Karpas-422 (cell line): Measurements from ENCODE around the gene SPI1. TPM values are rescaled to one million over a fixed set of nuclear protein-coding genes. Genes with fewer than 3 reads are reported as not detected.

Experiments used
- DNase-seq: peaks from one replicate; pipeline ENCODE4 v3.0.0-alpha.2; 2015
- H2AFZ ChIP-seq: fragments of 200-600 bp; sonication (generic); 2 replicates; pipeline ENCODE4 v1.6.1; 2014; ENCODE audit warnings: antibody characterized with exemption, low read length, mixed read lengths
- H3K27ac ChIP-seq: fragments of 200-600 bp; sonication (generic); 2 replicates; pipeline ENCODE4 v1.5.1; 2014; ENCODE audit warnings: mild to moderate bottlenecking, low read length, moderate library complexity
- H3K27me3 ChIP-seq: fragments of 200-600 bp; sonication (generic); 2 replicates; pipeline ENCODE4 v1.6.1; 2014; ENCODE audit warnings: low read length, mixed read lengths
- H3K36me3 ChIP-seq: fragments of 200-600 bp; sonication (generic); 2 replicates; pipeline ENCODE4 v1.6.1; 2014; ENCODE audit warnings: low read length, mixed read lengths; ENCODE audit not compliant: insufficient read depth
- H3K4me1 ChIP-seq: fragments of 200-600 bp; sonication (generic); 2 replicates; pipeline ENCODE4 v1.6.1; 2014; ENCODE audit warnings: mild to moderate bottlenecking, low read length, mixed read lengths
- H3K4me2 ChIP-seq: fragments of 200-600 bp; sonication (generic); 2 replicates; pipeline ENCODE4 v1.6.1; 2014; ENCODE audit warnings: low read length, low read depth, mild to moderate bottlenecking; ENCODE audit not compliant: poor library complexity, severe bottlenecking
- H3K4me3 ChIP-seq: fragments of 200-600 bp; sonication (generic); 2 replicates; pipeline ENCODE4 v1.5.1; 2014; ENCODE audit warnings: mild to moderate bottlenecking, antibody characterized with exemption, low read length, mixed read lengths
- H3K79me2 ChIP-seq: fragments of 200-600 bp; sonication (generic); 2 replicates; pipeline ENCODE4 v1.6.1; 2014; ENCODE audit warnings: mild to moderate bottlenecking, low read length, mixed read lengths
- H3K9ac ChIP-seq: fragments of 200-600 bp; sonication (generic); 2 replicates; pipeline ENCODE4 v1.6.0; 2014; ENCODE audit warnings: low read length
- H3K9me2 ChIP-seq: fragments of 200-600 bp; sonication (generic), shearing (Covaris generic); replicated peaks from 2 replicates; pipeline ENCODE4 v1.6.0; 2014; ENCODE audit warnings: mild to moderate bottlenecking, low read length, moderate library complexity; ENCODE audit not compliant: insufficient read depth
- H3K9me3 ChIP-seq: fragments of 300-700, 200-600 bp; sonication (generic); 2 replicates; pipeline ENCODE4 v1.6.1; 2014; ENCODE audit warnings: low read length, mixed read lengths
- H4K20me1 ChIP-seq: fragments of 200-600 bp; sonication (generic); 2 replicates; pipeline ENCODE4 v1.6.1; 2014; ENCODE audit warnings: mild to moderate bottlenecking, antibody characterized with exemption, low read length, low read depth; ENCODE audit not compliant: insufficient read depth
- total RNA-seq: library from RNA; depleted of rRNA; stranded (reverse); fragments of >200 nt; shearing (Covaris generic); gene quantifications from 2 replicates; pipeline ENCODE4 v1.2.3, GENCODE V29; 2014; ENCODE audit warnings: low replicate concordance

Gene SPI1
- total RNA-seq, 1 experiment from 2014 or later = 114 TPM

GRCh38 chr11:47348131-47348802 is 30.1 kb downstream of the SPI1 start:
- H3K9me2 ChIP-seq = no peaks in the 10 kb centered on the region
- no peak overlapping the region for H2AFZ ChIP-seq
- H3K9ac ChIP-seq = no peak overlapping the region
- H3K27ac ChIP-seq = no peak overlapping the region
- H3K9me3 ChIP-seq = no peaks in the 10 kb centered on the region
- H3K79me2 ChIP-seq = no peaks in the 10 kb centered on the region
- no peaks in the 10 kb centered on the region for H3K27me3 ChIP-seq
- H3K4me2 ChIP-seq = no peak overlapping the region
- H3K4me3 ChIP-seq = no peak overlapping the region
- no peaks in the 10 kb centered on the region for H3K36me3 ChIP-seq
- peaks cover 8% of the 10 kb centered on the region for H3K4me1 ChIP-seq
- H4K20me1 ChIP-seq = no peaks in the 10 kb centered on the region
- DNase-seq = no peak

- H3K27me3 ChIP-seq = no peaks in the 10 kb centered on the region
- H3K27ac ChIP-seq = no peak overlapping the region
- no peak overlapping the region for H2AFZ ChIP-seq
- DNase-seq = no peak
- no peaks in the 10 kb centered on the region for H3K9me3 ChIP-seq
- no peaks in the 10 kb centered on the region for H3K36me3 ChIP-seq
- no peaks in the 10 kb centered on the region for H4K20me1 ChIP-seq
- H3K9ac ChIP-seq = no peak overlapping the region
- H3K4me2 ChIP-seq = no peak overlapping the region
- H3K4me1 ChIP-seq = peaks cover 8% of the 10 kb centered on the region
- no peaks in the 10 kb centered on the region for H3K9me2 ChIP-seq
- no peak overlapping the region for H3K4me3 ChIP-seq
- no peaks in the 10 kb centered on the region for H3K79me2 ChIP-seq
Observed at GRCh38 chr11:47347137-47347536, 31.2 kb downstream of the SPI1 start.

- H3K9me2 ChIP-seq = no peaks in the 10 kb centered on the region
- H3K9me3 ChIP-seq = no peaks in the 10 kb centered on the region
- H3K4me3 ChIP-seq = no peak overlapping the region
- no peak overlapping the region for H3K27ac ChIP-seq
- no peak overlapping the region for H2AFZ ChIP-seq
- peaks cover 8% of the 10 kb centered on the region for H3K4me1 ChIP-seq
- H3K79me2 ChIP-seq = no peaks in the 10 kb centered on the region
- H3K4me2 ChIP-seq = no peak overlapping the region
- DNase-seq = no peak
- no peak overlapping the region for H3K9ac ChIP-seq
- no peaks in the 10 kb centered on the region for H4K20me1 ChIP-seq
- H3K27me3 ChIP-seq = no peaks in the 10 kb centered on the region
- H3K36me3 ChIP-seq = no peaks in the 10 kb centered on the region
Observed at GRCh38 chr11:47345890-47346563, 32.3 kb downstream of the SPI1 start.

DNA sequence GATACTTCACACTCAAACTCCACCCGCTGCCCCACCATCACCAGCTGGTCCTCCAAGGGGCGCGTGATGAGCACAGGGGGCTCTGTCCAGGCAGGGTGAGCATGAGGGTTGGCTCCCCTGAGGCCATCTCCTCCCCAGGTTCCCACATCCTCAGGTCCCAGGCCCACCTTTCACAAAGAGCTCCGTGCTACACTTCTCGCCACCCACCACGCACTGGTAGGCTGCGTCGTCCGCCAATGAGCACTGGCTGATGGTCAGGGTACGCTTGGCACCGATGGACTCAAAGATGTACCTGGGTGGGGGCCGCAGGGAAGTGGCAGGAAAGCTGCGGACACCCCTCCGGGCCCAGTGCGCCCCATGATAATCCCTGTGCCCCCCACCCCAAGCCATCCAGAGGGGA is 35.5 kb downstream of the SPI1 start:
- no peak overlapping the region for H3K4me2 ChIP-seq
- H3K27me3 ChIP-seq = no peaks in the 10 kb centered on the region
- DNase-seq = no peak
- no peak overlapping the region for H3K27ac ChIP-seq
- H3K9me3 ChIP-seq = no peaks in the 10 kb centered on the region
- no peaks in the 10 kb centered on the region for H3K36me3 ChIP-seq
- H4K20me1 ChIP-seq = no peaks in the 10 kb centered on the region
- no peaks in the 10 kb centered on the region for H3K79me2 ChIP-seq
- H2AFZ ChIP-seq = no peak overlapping the region
- no peak overlapping the region for H3K4me3 ChIP-seq
- no peaks in the 10 kb centered on the region for H3K4me1 ChIP-seq
- no peaks in the 10 kb centered on the region for H3K9me2 ChIP-seq
- no peak overlapping the region for H3K9ac ChIP-seq

DNA sequence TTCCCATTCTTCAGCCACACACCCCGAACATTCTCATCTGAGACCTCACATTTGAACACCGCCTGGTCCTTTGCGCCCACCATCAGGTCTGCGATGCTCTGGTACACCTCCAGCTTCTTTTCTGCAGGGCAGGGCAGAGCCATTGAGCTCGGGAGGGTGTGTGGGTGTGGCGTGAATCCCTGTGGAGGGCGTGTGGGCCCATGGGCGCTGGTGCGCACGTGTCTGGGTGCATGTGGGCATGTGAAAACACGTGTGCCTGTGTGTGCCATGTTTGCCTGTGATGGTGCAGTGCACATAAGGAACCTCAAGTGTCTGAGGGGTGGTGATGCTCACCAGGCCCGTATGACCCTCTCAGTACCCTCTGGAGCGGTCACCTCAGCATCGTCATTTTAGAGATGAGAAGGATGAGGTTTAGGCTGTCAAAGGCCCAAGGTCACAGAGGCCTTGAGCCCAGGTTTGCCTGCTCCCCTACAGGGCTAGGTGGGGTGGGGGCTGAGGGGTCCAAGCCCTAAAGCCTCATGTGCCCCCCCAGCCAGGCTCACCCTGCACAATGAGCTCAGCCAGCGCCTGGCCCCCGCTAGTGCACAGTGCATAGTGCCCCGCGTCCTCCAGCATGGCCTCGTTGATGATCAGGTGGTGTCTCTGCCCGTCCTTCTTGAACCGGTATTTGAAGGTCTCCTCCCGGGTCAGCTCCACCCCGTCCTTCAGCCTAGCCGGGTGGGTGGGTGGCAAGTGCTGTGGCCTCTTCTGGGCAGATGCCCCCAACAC is 36.1 kb downstream of the SPI1 start:
- no peak overlapping the region for H3K9ac ChIP-seq

DNA sequence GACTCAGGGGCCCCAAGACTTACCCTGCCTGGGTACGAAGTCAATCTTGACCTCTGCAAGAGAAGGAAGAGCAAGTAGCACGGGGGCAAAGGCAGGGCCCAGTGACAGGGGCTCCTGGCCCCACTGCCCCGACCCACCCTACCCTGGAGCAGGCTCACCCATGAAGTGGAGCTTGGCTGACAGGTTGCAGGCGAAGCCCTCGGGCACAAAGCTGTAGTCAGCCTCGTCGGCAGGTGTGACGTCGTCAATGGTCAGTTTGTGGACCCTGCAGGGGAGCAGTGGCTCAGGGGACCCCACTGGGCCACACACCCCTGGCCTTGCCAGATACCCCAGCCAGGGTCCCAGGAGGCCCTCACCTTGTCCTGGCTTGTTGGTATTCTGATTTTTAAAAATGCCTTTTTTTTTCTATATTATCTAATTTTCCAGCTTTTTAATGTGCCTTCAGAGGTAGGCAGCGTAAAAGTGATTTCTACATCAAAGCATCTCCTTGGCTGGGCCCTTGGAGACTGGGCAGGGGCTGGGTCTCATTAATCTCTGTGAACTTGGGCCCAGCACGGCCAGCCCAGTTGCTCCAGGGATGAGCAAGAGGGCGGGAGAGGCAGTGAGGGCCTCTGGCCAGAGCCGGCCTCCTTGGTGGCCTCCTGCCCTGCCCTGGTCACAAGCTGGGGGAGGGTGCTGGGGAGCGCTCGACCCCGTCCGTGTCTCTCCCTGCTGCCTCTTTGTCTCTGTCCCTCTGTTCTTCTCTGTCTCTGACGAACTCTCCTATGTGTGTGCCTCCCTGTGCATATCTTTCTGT is 37.2 kb downstream of the SPI1 start:
- Histone ChIP-seq H3K27ac (no peak overlapping the region), H3K9ac (no peak overlapping the region), H2AFZ (no peak overlapping the region), H3K27me3 (no peaks in the 10 kb centered on the region), H4K20me1 (no peaks in the 10 kb centered on the region), H3K4me2 (no peak overlapping the region), H3K4me3 (no peak overlapping the region), H3K9me3 (no peaks in the 10 kb centered on the region), H3K36me3 (no peaks in the 10 kb centered on the region), H3K79me2 (no peaks in the 10 kb centered on the region), H3K4me1 (no peaks in the 10 kb centered on the region), H3K9me2 (no peaks in the 10 kb centered on the region)
- no peak for DNase-seq

More for the DNA sequence above, 36.1 kb downstream of the SPI1 start:
- Histone ChIP-seq H3K27me3 (no peaks in the 10 kb centered on the region), H3K9me3 (no peaks in the 10 kb centered on the region), H3K4me3 (no peak overlapping the region), H4K20me1 (no peaks in the 10 kb centered on the region), H3K79me2 (no peaks in the 10 kb centered on the region), H3K36me3 (no peaks in the 10 kb centered on the region), H3K9me2 (no peaks in the 10 kb centered on the region), H3K4me2 (no peak overlapping the region), H2AFZ (no peak overlapping the region), H3K27ac (no peak overlapping the region), H3K4me1 (no peaks in the 10 kb centered on the region)
- DNase-seq = no peak

DNA sequence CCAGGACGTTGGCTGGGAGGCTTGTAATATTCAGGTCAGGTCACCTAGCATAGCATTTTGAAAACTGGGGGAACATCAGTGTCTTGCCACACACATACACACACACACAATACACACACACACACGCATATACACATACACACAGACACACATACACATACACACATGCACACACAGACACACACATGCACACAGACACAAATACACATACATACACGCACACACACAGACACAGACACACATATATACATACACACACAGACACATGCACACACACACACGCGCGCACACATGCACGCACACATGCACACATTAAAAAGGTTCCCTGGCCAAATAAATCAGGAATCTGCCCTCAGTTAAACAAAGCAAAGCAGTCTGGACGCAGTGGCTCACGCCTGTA is 38.3 kb downstream of the SPI1 start:
- H2AFZ ChIP-seq = no peak overlapping the region
- no peaks in the 10 kb centered on the region for H3K4me1 ChIP-seq
- no peak overlapping the region for H3K27ac ChIP-seq
- H3K9me2 ChIP-seq = no peaks in the 10 kb centered on the region
- no peak overlapping the region for H3K4me3 ChIP-seq
- no peaks in the 10 kb centered on the region for H4K20me1 ChIP-seq
- H3K27me3 ChIP-seq = no peaks in the 10 kb centered on the region
- no peak overlapping the region for H3K4me2 ChIP-seq
- no peaks in the 10 kb centered on the region for H3K36me3 ChIP-seq
- no peaks in the 10 kb centered on the region for H3K79me2 ChIP-seq
- no peak for DNase-seq
- H3K9ac ChIP-seq = no peak overlapping the region
- H3K9me3 ChIP-seq = no peaks in the 10 kb centered on the region
